SK-N-SH (cell line): ENCODE data around the gene DCLK1. TPM values are rescaled to one million over a fixed set of nuclear protein-coding genes. Genes with fewer than 3 reads are reported as not detected.

Source experiments
- CTCF ChIA-PET: fragments of 300-600, 350-600 bp; formaldehyde crosslinking; extraction: SDS; loops from one replicate; lab custom pipeline; 2021; lab: Yijun Ruan, JAX
- POLR2A ChIA-PET: fragments of 350-600 bp; sonication (Branson Sonifier 250); formaldehyde crosslinking; extraction: SDS; loops from one replicate; lab custom pipeline; 2020; ENCODE audit warnings: antibody characterized with exemption, inconsistent platforms; lab: Yijun Ruan, JAX
- DNase-seq: peaks from one replicate; pipeline ENCODE4 v3.0.0; 2012
- H2AFZ ChIP-seq: fragments of 200-600 bp; sonication (generic); 2 replicates; pipeline ENCODE4 v1.8.1; 2016; ENCODE audit warnings: antibody characterized with exemption, mild to moderate bottlenecking, low read depth
- H3F3A ChIP-seq: fragments of 200-600 bp; sonication (generic); replicated peaks from 2 replicates; pipeline ENCODE3; 2016; ENCODE audit warnings: antibody characterized with exemption, mild to moderate bottlenecking; ENCODE audit not compliant: insufficient read depth
- H3K27ac ChIP-seq, 2 experiments: fragments of 200-500 bp in 1 of 2; fragments of 200-600 bp in 1 of 2; sonication (Bioruptor generic) in 1 of 2; sonication (generic), shearing (Covaris generic) in 1 of 2; 2 replicates each; pipeline versions ENCODE4 v1.5.1 to v1.6.1; 2014 to 2016; ENCODE audit warnings: low read depth in 2 of 2, inconsistent platforms in 1 of 2, low read length in 1 of 2, mild to moderate bottlenecking in 1 of 2, mixed read lengths in 1 of 2
- H3K27me3 ChIP-seq: fragments of 200-600 bp; sonication (generic), shearing (Covaris generic); 2 replicates; pipeline ENCODE4 v1.6.1; 2016; ENCODE audit warnings: mixed run types; ENCODE audit not compliant: insufficient read depth
- H3K36me3 ChIP-seq, 2 experiments: fragments of 200-500 bp in 1 of 2; fragments of 200-600 bp in 1 of 2; sonication (Bioruptor generic) in 1 of 2; sonication (generic) in 1 of 2; replicated peaks in 1 of 2; 2 replicates each; pipeline versions ENCODE3 to v1.5.1; 2014 to 2016; ENCODE audit warnings: low read length in 1 of 2, mild to moderate bottlenecking in 1 of 2; ENCODE audit not compliant: insufficient read depth in 2 of 2, control insufficient read depth in 1 of 2
- H3K4me1 ChIP-seq, 2 experiments: fragments of 200-500 bp in 1 of 2; fragments of 200-600 bp in 1 of 2; sonication (Bioruptor generic) in 1 of 2; sonication (generic), shearing (Covaris generic) in 1 of 2; 2 replicates each; pipeline versions ENCODE4 v1.5.1 to v1.6.1; 2014 to 2016; ENCODE audit warnings: low read depth in 1 of 2, low read length in 1 of 2, mixed run types in 1 of 2; ENCODE audit not compliant: insufficient read depth in 2 of 2, control insufficient read depth in 1 of 2
- H3K4me2 ChIP-seq: fragments of 200-600 bp; sonication (generic), shearing (Covaris generic); 2 replicates; pipeline ENCODE4 v1.6.1; 2017; ENCODE audit warnings: mixed run types
- H3K4me3 ChIP-seq, 2 experiments: fragments of 200-500 bp in 1 of 2; fragments of 200-600 bp in 1 of 2; sonication (Bioruptor generic) in 1 of 2; sonication (generic), shearing (Covaris generic) in 1 of 2; 2 replicates each; pipeline versions ENCODE4 v1.5.1 to v1.8.1; 2014 to 2016; ENCODE audit warnings: low read depth in 2 of 2, inconsistent platforms in 1 of 2, low read length in 1 of 2, mild to moderate bottlenecking in 1 of 2, mixed read lengths in 1 of 2, moderate library complexity in 1 of 2
- H3K79me2 ChIP-seq: fragments of 200-600 bp; sonication (generic); 2 replicates; pipeline ENCODE4 v1.8.1; 2017; ENCODE audit warnings: mild to moderate bottlenecking; ENCODE audit not compliant: insufficient read depth
- H3K9ac ChIP-seq: fragments of 200-600 bp; sonication (generic); 2 replicates; pipeline ENCODE4 v1.6.1; 2017; ENCODE audit warnings: mixed run types
- H3K9me2 ChIP-seq: fragments of 200-600 bp; sonication (generic); 2 replicates; pipeline ENCODE4 v1.6.1; 2017; ENCODE audit warnings: mixed run types
- H3K9me3 ChIP-seq: fragments of 200-600 bp; sonication (generic); 2 replicates; pipeline ENCODE4 v1.6.1; 2017; ENCODE audit warnings: mixed run types, mild to moderate bottlenecking, moderate library complexity
- H4K20me1 ChIP-seq: fragments of 200-600 bp; sonication (generic); 2 replicates; pipeline ENCODE4 v1.6.1; 2017; ENCODE audit warnings: mild to moderate bottlenecking, mixed run types; ENCODE audit not compliant: insufficient read depth
- ELF1 ChIP-seq: IDR thresholded peaks from 2 replicates; pipeline ENCODE4 v1.4.0; 2012
- EP300 ChIP-seq, 2 experiments: IDR thresholded peaks; 2 replicates each; pipeline versions ENCODE4 v1.4.0 to v1.6.1; 2012; ENCODE audit warnings: borderline replicate concordance in 1 of 2, low read depth in 1 of 2, low read length in 1 of 2
- EZH2phosphoT487 ChIP-seq: fragments of 200-600 bp; sonication (generic); IDR thresholded peaks from 2 replicates; pipeline ENCODE4 v1.6.1; 2017; ENCODE audit warnings: low read depth, mixed run types, mild to moderate bottlenecking, antibody characterized with exemption, moderate library complexity, borderline replicate concordance
- FOXM1 ChIP-seq: IDR thresholded peaks from 2 replicates; pipeline ENCODE4 v1.4.0; 2012; ENCODE audit warnings: low read depth, mild to moderate bottlenecking
- GABPA ChIP-seq: IDR thresholded peaks from 2 replicates; pipeline ENCODE4 v1.4.0; 2012; ENCODE audit warnings: low read depth, mild to moderate bottlenecking
- GATA2 ChIP-seq: sonication (generic); formaldehyde crosslinking; IDR thresholded peaks from 2 replicates; pipeline ENCODE4 v1.5.0; 2020; ENCODE audit warnings: mild to moderate bottlenecking, missing genetic modification reagents
- MEF2A ChIP-seq: IDR thresholded peaks from 2 replicates; pipeline ENCODE4 v1.4.0; 2012; ENCODE audit warnings: low read depth, borderline replicate concordance
- MXI1 ChIP-seq: IDR thresholded peaks from 2 replicates; pipeline ENCODE4 v1.6.1; 2012; ENCODE audit warnings: mild to moderate bottlenecking, low read depth, low read length, improper control_type of control experiment
- NFIC ChIP-seq: IDR thresholded peaks from 2 replicates; pipeline ENCODE4 v1.4.0; 2012; ENCODE audit warnings: borderline replicate concordance
- NRF1 ChIP-seq: IDR thresholded peaks from 2 replicates; pipeline ENCODE4 v1.6.1; 2012; ENCODE audit warnings: low read depth, mild to moderate bottlenecking, low read length
- POLR2AphosphoS5 ChIP-seq: IDR thresholded peaks from 2 replicates; pipeline ENCODE4 v1.6.1; 2012; ENCODE audit warnings: low read depth, low read length
- RAD21 ChIP-seq: IDR thresholded peaks from 2 replicates; pipeline ENCODE4 v1.6.1; 2012; ENCODE audit warnings: mild to moderate bottlenecking, low read length
- RCOR1 ChIP-seq: fragments of 150-350 bp; IDR thresholded peaks from 2 replicates; pipeline ENCODE4 v1.6.1; 2017; ENCODE audit warnings: antibody characterized with exemption, low read length
- RXRA ChIP-seq: IDR thresholded peaks from 2 replicates; pipeline ENCODE4 v1.4.0; 2012; ENCODE audit warnings: low read depth, mild to moderate bottlenecking, borderline replicate concordance
- SIN3A ChIP-seq: IDR thresholded peaks from 2 replicates; pipeline ENCODE4 v1.6.1; 2012; ENCODE audit warnings: low read depth, mild to moderate bottlenecking, low read length, moderate library complexity, borderline replicate concordance
- SMC3 ChIP-seq: IDR thresholded peaks from 2 replicates; pipeline ENCODE4 v1.6.1; 2012; ENCODE audit warnings: low read depth, low read length, improper control_type of control experiment
- USF1 ChIP-seq: IDR thresholded peaks from 2 replicates; pipeline ENCODE4 v1.4.0; 2012; ENCODE audit warnings: low read depth, borderline replicate concordance
- YY1 ChIP-seq: IDR thresholded peaks from 2 replicates; pipeline ENCODE4 v1.4.0; 2012; ENCODE audit warnings: low read depth, mild to moderate bottlenecking
- WGBS: methylation state at CpG from one replicate; pipeline ENCODE4 v1.1.6; 2017; ENCODE audit warnings: low lambda C conversion rate; 5-methylcytosine and 5-hydroxymethylcytosine counted together
- polyA plus RNA-seq, 3 experiments: library from polyadenylated mRNA; depleted of rRNA; stranded (reverse); fragments of >200 nt; gene quantifications; 2 replicates each; pipeline ENCODE4 v1.2.3, GENCODE V29; 2012
- TF ChIP-seq, protein P1 (sequence below): fragments of 200-600 bp; sonication (generic); IDR thresholded peaks from 2 replicates; pipeline ENCODE4 v1.6.1; 2017; ENCODE audit warnings: antibody characterized with exemption, mild to moderate bottlenecking, moderate library complexity
- TF ChIP-seq, protein P2 (sequence below): IDR thresholded peaks from 2 replicates; pipeline ENCODE4 v1.6.1; 2012; ENCODE audit warnings: mild to moderate bottlenecking, low read depth, low read length, moderate library complexity
- TF ChIP-seq, protein P3 (sequence below): fragments of 150-350 bp; IDR thresholded peaks from 2 replicates; pipeline ENCODE4 v1.6.1; 2016; ENCODE audit warnings: mild to moderate bottlenecking, low read depth, low read length

The DCLK1 gene
- polyA plus RNA-seq, 1 of the 3 experiments (the other 2 are of a cell fraction) = 1.1 TPM

DNA sequence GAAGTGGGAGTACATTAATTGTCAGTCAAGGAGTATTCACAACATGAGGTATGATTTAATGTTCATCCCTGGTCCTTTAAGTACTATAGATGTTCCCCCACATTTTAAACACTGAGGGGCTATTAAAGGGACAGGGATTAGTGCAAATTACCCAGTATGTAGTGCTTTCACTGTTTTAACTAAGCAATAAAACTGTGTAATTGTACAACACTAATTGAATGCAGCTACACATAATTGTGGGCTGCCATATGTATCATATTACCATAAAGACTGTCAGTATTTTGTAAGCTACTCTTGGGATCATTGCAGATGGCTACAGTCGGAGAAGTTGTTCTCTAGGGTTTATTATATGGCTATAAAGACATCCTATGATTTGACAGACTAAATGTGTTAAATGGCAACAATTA lies 316.6 kb downstream of the DCLK1 start:
- H3F3A ChIP-seq = no peaks in the 10 kb centered on the region
- ChIA-PET CTCF (interaction anchor here (0.6 to 3.1 kb wide), 5 partner anchors 12 to 192 kb away, joined by 3 to 10 read pairs (median 3); no protein-coding TSS in a partner anchor), POLR2A (no interaction called here)
- no peaks in the 10 kb centered on the region for H4K20me1 ChIP-seq
- DNase-seq = no peak
- no peak overlapping the region for H3K4me2 ChIP-seq
- H3K4me1 ChIP-seq = peaks cover 0 to 26% of the 10 kb centered on the region in 2 experiments; a peak in 2 of 4 replicates
- H3K27me3 ChIP-seq = no peaks in the 10 kb centered on the region
- H3K79me2 ChIP-seq = no peaks in the 10 kb centered on the region
- 84% methylated on average over 1 of the region's 1 CpG for WGBS
- H3K27ac ChIP-seq = no peak overlapping the region
- no peaks in the 10 kb centered on the region for H3K9me2 ChIP-seq
- H2AFZ ChIP-seq = no peak overlapping the region
- no peaks in the 10 kb centered on the region for H3K9me3 ChIP-seq
- no peak overlapping the region for H3K9ac ChIP-seq
- TF ChIP-seq NRF1 (no peak), RCOR1 (no peak), GATA2 (CRISPR knock-in tag) (no peak), RAD21 (no peak), NFIC (no peak), SMC3 (no peak), FOXM1 (no peak), POLR2AphosphoS5 (no peak), YY1 (no peak)
- TF ChIP-seq, protein P1, sequence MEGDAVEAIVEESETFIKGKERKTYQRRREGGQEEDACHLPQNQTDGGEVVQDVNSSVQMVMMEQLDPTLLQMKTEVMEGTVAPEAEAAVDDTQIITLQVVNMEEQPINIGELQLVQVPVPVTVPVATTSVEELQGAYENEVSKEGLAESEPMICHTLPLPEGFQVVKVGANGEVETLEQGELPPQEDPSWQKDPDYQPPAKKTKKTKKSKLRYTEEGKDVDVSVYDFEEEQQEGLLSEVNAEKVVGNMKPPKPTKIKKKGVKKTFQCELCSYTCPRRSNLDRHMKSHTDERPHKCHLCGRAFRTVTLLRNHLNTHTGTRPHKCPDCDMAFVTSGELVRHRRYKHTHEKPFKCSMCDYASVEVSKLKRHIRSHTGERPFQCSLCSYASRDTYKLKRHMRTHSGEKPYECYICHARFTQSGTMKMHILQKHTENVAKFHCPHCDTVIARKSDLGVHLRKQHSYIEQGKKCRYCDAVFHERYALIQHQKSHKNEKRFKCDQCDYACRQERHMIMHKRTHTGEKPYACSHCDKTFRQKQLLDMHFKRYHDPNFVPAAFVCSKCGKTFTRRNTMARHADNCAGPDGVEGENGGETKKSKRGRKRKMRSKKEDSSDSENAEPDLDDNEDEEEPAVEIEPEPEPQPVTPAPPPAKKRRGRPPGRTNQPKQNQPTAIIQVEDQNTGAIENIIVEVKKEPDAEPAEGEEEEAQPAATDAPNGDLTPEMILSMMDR = no peak
- TF ChIP-seq, protein P2, sequence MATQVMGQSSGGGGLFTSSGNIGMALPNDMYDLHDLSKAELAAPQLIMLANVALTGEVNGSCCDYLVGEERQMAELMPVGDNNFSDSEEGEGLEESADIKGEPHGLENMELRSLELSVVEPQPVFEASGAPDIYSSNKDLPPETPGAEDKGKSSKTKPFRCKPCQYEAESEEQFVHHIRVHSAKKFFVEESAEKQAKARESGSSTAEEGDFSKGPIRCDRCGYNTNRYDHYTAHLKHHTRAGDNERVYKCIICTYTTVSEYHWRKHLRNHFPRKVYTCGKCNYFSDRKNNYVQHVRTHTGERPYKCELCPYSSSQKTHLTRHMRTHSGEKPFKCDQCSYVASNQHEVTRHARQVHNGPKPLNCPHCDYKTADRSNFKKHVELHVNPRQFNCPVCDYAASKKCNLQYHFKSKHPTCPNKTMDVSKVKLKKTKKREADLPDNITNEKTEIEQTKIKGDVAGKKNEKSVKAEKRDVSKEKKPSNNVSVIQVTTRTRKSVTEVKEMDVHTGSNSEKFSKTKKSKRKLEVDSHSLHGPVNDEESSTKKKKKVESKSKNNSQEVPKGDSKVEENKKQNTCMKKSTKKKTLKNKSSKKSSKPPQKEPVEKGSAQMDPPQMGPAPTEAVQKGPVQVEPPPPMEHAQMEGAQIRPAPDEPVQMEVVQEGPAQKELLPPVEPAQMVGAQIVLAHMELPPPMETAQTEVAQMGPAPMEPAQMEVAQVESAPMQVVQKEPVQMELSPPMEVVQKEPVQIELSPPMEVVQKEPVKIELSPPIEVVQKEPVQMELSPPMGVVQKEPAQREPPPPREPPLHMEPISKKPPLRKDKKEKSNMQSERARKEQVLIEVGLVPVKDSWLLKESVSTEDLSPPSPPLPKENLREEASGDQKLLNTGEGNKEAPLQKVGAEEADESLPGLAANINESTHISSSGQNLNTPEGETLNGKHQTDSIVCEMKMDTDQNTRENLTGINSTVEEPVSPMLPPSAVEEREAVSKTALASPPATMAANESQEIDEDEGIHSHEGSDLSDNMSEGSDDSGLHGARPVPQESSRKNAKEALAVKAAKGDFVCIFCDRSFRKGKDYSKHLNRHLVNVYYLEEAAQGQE = no peak
- TF ChIP-seq, all 33 proteins: peak for 0
- Histone ChIP-seq H3K36me3 (no peaks in the 10 kb centered on the region), H3K4me3 (no peak overlapping the region)

GRCh38 chr13:35812736-35813135 lies 318.4 kb downstream of the DCLK1 start:
- WGBS = 86% methylated on average over 6 of the region's 6 CpGs
- H3K4me1 ChIP-seq = peaks cover 0 to 36% of the 10 kb centered on the region in 2 experiments; a peak in 2 of 4 replicates
- H3K27ac ChIP-seq = peak overlapping the region in 1 of 2 experiments; percentile 60; a peak in 2 of 4 replicates
- no peaks in the 10 kb centered on the region for H3K27me3 ChIP-seq
- H3K4me2 ChIP-seq = no peak overlapping the region
- CTCF ChIA-PET = interaction anchor here (0.8 to 1.6 kb wide), 7 partner anchors 21 to 141 kb away, joined by 3 to 6 read pairs (median 3); no protein-coding TSS in a partner anchor
- no peak overlapping the region for H3K4me3 ChIP-seq
- POLR2A ChIA-PET = no interaction called here
- no peaks in the 10 kb centered on the region for H3K9me3 ChIP-seq
- no peak overlapping the region for H3K9ac ChIP-seq
- H3K36me3 ChIP-seq = no peaks in the 10 kb centered on the region
- DNase-seq = no peak
- no peaks in the 10 kb centered on the region for H3K79me2 ChIP-seq
- H3K9me2 ChIP-seq = no peaks in the 10 kb centered on the region
- H3F3A ChIP-seq = no peaks in the 10 kb centered on the region
- no peaks in the 10 kb centered on the region for H4K20me1 ChIP-seq
- no peak overlapping the region for H2AFZ ChIP-seq
- TF ChIP-seq NRF1 (no peak), MEF2A (no peak), GATA2 (CRISPR knock-in tag) (no peak), MXI1 (no peak), YY1 (no peak), GABPA (no peak), EZH2phosphoT487 (no peak), ELF1 (no peak), SIN3A (no peak), POLR2AphosphoS5 (no peak), EP300 (IDR thresholded peaks at IDR 0.05; ENCODE audit: borderline replicate concordance in 1 of 2, low read depth in 1 of 2, low read length in 1 of 2) (no peak; a peak in 1 of 4 replicates), RXRA (no peak), USF1 (no peak)
- TF ChIP-seq, protein P3, sequence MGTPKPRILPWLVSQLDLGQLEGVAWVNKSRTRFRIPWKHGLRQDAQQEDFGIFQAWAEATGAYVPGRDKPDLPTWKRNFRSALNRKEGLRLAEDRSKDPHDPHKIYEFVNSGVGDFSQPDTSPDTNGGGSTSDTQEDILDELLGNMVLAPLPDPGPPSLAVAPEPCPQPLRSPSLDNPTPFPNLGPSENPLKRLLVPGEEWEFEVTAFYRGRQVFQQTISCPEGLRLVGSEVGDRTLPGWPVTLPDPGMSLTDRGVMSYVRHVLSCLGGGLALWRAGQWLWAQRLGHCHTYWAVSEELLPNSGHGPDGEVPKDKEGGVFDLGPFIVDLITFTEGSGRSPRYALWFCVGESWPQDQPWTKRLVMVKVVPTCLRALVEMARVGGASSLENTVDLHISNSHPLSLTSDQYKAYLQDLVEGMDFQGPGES = no peak
